ENCODE data around the gene HLA-B.

Gene HLA-B

GRCh38 chr6:31351401-31352309, 5.3 kb downstream of the HLA-B start:
- peak; percentile 21 for DNase-seq

DNA sequence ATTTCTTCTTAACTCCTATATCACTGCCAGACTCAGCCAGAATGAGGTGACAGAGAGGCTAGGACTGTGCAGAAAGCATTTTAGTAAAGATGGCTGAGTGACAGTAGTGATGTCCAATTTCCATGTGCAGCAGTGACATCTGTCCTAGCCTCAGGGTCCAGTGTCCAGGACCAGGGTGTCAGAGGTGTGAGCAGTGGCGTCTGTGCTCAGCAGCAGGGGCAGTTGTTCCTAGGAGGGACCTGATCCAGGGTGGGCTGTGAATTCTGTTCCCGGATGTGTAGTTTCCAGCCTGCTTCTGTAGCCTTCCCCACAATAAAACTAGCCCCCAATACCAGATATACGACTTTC, 6.0 kb downstream of the HLA-B start:
- DNase-seq, result no peak

DNA sequence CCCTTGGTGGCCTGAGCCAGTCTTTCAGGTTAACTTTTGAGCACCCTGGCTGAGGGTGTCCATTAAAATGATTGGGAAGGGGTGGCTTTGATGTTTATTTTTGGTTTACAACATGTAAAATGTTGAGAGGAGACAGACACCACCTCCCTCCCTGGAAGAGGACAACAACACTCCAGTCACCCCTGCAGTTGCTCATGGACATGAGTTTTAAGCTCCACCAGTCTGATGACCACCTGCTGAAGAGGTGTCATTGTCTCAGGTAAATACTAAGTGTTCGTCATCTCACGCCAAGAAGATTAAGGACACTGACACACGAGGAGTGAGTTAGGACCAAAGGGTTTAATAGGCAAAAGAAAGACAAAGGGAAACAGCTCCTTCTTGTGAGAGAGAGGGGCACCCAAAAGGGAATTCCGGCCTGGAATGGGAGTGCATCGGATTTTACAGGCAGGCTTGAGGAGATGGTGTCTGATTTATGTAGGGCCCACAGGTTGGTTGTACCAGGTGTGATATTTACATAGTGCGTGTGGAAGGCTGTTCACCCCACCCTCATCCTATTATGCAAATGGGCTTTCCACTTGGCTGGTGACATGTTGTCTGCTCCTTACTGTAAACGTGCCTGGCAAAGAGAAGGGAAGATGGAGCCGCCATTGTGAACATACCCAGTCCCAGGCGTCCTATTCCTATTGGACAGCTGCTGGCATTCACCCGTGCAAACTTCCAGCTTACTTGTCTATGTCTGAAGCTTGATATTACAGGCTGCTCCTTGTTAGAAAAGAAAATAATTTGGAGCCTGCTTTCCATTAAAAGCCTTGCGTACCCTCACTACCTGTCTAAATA, 6.6 kb downstream of the HLA-B start:
- DNase-seq, result no peak

GRCh38 chr6:31349301-31349700, 7.7 kb downstream of the HLA-B start:
- DNase-seq, result no peak

DNA sequence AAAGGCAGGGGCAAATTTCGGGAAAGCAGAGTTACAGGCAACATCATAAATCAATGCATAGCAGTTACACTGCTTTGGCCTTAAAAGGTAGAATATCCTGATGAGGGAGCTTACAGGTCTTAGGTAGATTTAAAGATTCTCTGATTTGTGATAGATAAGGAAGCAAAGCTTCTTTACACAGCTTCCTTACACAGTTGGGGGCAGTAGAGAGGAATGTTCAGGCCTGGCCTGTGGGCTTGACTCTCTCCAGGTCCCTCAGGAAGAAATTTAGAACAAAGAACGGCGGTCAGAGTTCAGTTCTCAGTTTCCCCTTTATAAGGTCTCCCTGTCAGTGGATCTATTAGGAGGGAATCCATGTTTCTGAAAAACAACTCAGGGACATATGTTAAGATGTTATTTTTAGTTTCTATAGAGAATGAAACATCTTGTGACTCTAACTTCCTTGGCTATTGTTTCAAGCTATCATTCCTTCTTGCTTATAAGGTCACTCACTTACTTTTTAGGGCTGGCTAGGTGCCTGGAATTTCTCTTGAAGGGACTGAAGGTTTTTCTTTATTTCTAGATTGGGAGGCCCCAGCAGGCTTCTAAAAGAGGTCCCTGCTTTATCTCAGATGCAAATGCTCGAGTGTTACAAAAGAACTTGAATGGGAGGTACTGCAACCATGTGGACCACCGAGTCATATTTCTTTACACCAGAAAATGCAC, 11.8 kb downstream of the HLA-B start:
- DNase-seq, result no peak

- DNase-seq, result no peak
Observed at GRCh38 chr6:31340228-31340627, 16.8 kb downstream of the HLA-B start.

DNA sequence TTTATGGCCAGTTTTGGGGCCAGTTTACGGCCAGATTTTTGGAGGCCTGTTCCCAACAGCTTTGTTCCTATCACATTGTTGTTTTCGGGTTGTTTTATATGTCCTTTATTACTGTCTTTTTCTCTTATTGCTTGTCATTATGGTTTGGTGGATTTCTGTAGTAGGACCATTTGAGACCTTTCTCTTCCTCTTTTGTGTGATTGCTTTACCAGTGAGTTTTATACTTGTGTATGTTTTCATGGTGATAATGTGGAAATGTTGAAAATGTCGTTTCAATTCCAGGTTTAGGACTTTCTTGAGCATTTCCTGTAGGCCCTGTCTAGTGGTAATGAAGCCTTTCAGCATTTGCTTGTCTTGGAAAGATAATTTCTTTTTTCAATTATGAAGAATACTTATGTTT, 17.8 kb downstream of the HLA-B start:
- no peak for DNase-seq

GRCh38 chr6:31336896-31337496, 20.0 kb downstream of the HLA-B start:
- no peak for DNase-seq

DNA sequence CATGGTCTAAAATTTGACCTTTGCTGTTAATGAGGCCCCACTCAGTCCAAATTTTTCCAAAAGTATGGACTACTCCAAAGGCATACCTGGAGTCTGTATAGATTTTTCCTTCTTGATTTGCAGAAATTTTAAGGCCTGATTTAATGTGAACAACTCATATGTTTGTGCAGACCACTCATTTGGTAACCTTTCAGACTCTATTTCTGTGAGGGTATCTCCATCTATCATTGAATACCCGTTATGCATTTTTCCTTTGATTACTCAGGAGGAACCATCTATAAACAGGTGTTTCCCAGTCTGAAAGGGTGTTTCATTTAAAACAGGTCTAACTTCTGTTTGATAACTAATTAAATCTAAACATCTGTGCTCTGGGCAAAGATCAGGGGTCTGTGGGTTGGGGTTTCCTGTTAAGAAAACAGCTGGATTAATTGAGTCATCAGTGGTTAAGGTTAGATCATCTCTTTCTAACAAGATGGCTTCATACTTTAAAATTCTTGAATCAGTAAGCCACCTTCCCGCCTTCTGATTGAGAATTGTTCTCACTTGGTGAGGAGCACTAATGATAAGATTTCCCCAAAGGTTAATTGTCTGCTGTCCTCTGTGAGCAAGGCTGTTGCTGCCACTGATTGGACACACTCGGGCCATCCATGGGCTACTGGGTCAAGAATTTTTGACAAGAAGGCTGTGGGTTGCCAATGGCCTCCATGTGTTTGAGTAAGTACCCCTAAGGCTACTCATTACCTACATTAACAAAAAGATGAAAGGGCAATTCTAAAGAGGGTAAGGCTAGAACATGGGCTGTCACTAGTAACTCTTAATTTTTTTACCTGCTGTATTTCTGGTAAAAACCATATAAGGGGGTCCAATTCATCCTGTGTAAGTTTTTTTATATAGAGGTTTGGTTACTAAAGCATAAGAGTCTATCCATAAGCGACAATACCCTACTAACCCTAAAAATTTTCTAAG, 24.1 kb downstream of the HLA-B start:
- DNase-seq, result peak; percentile 36

GRCh38 chr6:31328355-31328960, 28.5 kb downstream of the HLA-B start:
- DNase-seq, result no peak

- DNase-seq, result no peak
Observed at GRCh38 chr6:31321820-31322219, 35.2 kb downstream of the HLA-B start.

GRCh38 chr6:31321005-31321707, 35.8 kb downstream of the HLA-B start:
- no peak for DNase-seq

- DNase-seq, result no peak
Observed at GRCh38 chr6:31317036-31317435, 39.9 kb downstream of the HLA-B start.

DNA sequence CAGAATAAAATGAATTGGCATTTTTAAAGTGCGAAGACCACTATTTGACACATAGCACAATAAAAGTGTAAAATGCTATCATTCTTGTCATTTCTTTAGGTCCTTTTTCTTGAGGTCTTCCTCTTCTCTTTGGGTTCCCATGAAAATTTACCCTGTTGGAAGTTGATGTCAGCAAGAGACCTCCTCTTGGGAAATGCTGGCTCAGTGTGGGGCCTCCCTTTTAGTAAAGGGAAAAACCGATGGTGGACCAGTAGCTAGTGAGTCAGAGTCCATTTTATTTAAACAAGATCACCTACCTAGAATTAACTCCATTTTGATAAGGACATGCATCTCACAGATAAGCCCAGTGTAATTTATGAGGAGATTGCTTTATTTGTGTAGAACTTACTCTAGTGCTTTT, 47.3 kb downstream of the HLA-B start:
- DNase-seq, result no peak

DNA sequence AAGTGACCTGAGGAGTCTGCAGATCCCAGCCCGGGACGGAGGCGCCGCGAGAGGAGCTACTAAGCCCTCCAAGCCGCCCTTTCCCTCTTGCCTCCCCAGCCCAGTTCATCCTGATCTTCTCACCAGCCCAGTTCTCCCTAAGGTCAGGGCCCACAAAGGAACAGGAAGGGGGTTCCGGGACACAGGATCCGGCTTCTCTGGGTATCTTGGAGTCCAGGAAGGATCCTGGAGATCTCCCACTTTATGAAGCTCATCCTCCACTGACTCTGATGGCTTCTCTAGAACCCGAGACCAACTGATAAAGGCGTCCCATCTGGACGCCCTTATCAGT, 48.2 kb downstream of the HLA-B start:
- no peak for DNase-seq

GRCh38 chr6:31308050-31308844, 48.7 kb downstream of the HLA-B start:
- DNase-seq, result peak; percentile 75

DNA sequence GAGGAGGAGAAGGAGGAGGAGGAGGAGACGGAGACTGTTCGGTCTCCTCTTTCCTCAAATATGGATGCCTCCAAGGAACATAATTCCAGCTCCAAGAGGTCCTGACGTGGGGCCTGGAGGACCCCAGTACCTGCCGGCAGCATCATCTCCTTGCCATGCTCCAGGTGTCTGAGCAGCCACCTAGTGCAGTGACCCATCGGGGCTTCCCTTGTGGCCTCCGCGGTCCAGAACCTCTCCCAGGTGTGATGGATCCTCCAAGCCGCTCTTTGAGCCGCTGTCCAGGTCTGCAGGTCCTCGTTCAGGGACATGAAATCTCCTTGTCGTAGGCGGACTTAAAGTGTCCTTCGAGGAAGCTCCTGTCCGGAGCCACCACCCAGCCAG, 49.3 kb downstream of the HLA-B start:
- DNase-seq, result no peak

GRCh38 chr6:31305703-31306219, 51.2 kb downstream of the HLA-B start:
- DNase-seq, result no peak

- no peak for DNase-seq
Observed at GRCh38 chr6:31304683-31305082, 52.3 kb downstream of the HLA-B start.
